ENCODE measurements around the gene MYO18A. TPM values are rescaled to one million over a fixed set of nuclear protein-coding genes. Genes with fewer than 3 reads are reported as not detected.

The MYO18A gene
- total RNA-seq, 2 donors from 2014 or later, result 106 to 332 TPM

- DNase-seq (ENCODE audit: low spot score) (no peak), ATAC-seq (ENCODE audit: insufficient number of reproducible peaks, low FRiP score, low read depth) (no peak)
- no peak for TF ChIP-seq CTCF (IDR thresholded peaks at IDR 0.05)
- Histone ChIP-seq H3K9me3 (no peaks in the 10 kb centered on the region), H3K36me3 (peaks cover 39% of the 10 kb centered on the region), H3K27me3 (replicated peaks; ENCODE audit: insufficient read depth) (no peaks in the 10 kb centered on the region), H3K4me1 (ENCODE audit: control insufficient read depth in 1 of 2, low read depth in 2 of 2) (peaks cover 0 to 14% of the 10 kb centered on the region in 2 donors), H3K4me3 (no peak overlapping the region), H3K27ac (no peak overlapping the region)
Measured at GRCh38 chr17:29121442-29121841, 58.8 kb downstream of the MYO18A start.

GRCh38 chr17:29120433-29120832 is 59.8 kb downstream of the MYO18A start:
- no peak for TF ChIP-seq CTCF (IDR thresholded peaks at IDR 0.05)
- Histone ChIP-seq H3K4me1 (ENCODE audit: control insufficient read depth in 1 of 2, low read depth in 2 of 2) (peaks cover 0 to 13% of the 10 kb centered on the region in 2 donors), H3K36me3 (peaks cover 43% of the 10 kb centered on the region), H3K9me3 (no peaks in the 10 kb centered on the region), H3K27ac (no peak overlapping the region), H3K4me3 (no peak overlapping the region), H3K27me3 (replicated peaks; ENCODE audit: insufficient read depth) (no peaks in the 10 kb centered on the region)
- no peak for DNase-seq (ENCODE audit: low spot score)
- ATAC-seq (ENCODE audit: insufficient number of reproducible peaks, low FRiP score, low read depth), result no peak

- H3K9me3 ChIP-seq, result no peaks in the 10 kb centered on the region
- no peak for TF ChIP-seq CTCF (IDR thresholded peaks at IDR 0.05)
- no peak overlapping the region for H3K27ac ChIP-seq
- H3K4me3 ChIP-seq, result no peak overlapping the region
- peaks cover 0 to 1% of the 10 kb centered on the region in 2 donors for H3K4me1 ChIP-seq (ENCODE audit: control insufficient read depth in 1 of 2, low read depth in 2 of 2)
- H3K36me3 ChIP-seq, result peaks cover 53% of the 10 kb centered on the region
- ATAC-seq (ENCODE audit: insufficient number of reproducible peaks, low FRiP score, low read depth), result no peak
- no peaks in the 10 kb centered on the region for H3K27me3 ChIP-seq (replicated peaks; ENCODE audit: insufficient read depth)
- no peak for DNase-seq (ENCODE audit: low spot score)
Measured at GRCh38 chr17:29119265-29119664, 60.9 kb downstream of the MYO18A start.

- Histone ChIP-seq H3K4me1 (ENCODE audit: control insufficient read depth in 1 of 2, low read depth in 2 of 2) (peaks cover 0 to 12% of the 10 kb centered on the region in 2 donors), H3K9me3 (no peaks in the 10 kb centered on the region), H3K27me3 (replicated peaks; ENCODE audit: insufficient read depth) (no peaks in the 10 kb centered on the region), H3K36me3 (peaks cover 60% of the 10 kb centered on the region), H3K4me3 (no peak overlapping the region), H3K27ac (no peak overlapping the region)
- peak; percentile 90 for TF ChIP-seq CTCF (IDR thresholded peaks at IDR 0.05)
- DNase-seq (ENCODE audit: low spot score) (no peak), ATAC-seq (ENCODE audit: insufficient number of reproducible peaks, low FRiP score, low read depth) (no peak)
Measured at GRCh38 chr17:29116804-29117753, 63.1 kb downstream of the MYO18A start.

GRCh38 chr17:29115961-29116803 is 64.0 kb downstream of the MYO18A start:
- Histone ChIP-seq H3K9me3 (no peaks in the 10 kb centered on the region), H3K27ac (no peak overlapping the region), H3K36me3 (peaks cover 56% of the 10 kb centered on the region), H3K27me3 (replicated peaks; ENCODE audit: insufficient read depth) (no peaks in the 10 kb centered on the region), H3K4me3 (no peak overlapping the region), H3K4me1 (ENCODE audit: control insufficient read depth in 1 of 2, low read depth in 2 of 2) (peaks cover 0 to 18% of the 10 kb centered on the region in 2 donors)
- DNase-seq (ENCODE audit: low spot score), result no peak
- no peak for ATAC-seq (ENCODE audit: insufficient number of reproducible peaks, low FRiP score, low read depth)
- TF ChIP-seq CTCF (IDR thresholded peaks at IDR 0.05), result no peak

All from thoracic aorta (tissue), 2 donors.